Fibroblast of gingiva (primary cell): ENCODE measurements around the gene RREB1.

Experiments
- DNase-seq: peaks from one replicate; pipeline ENCODE4 v3.0.0-alpha.2; 2011; ENCODE audit warnings: low read depth

The RREB1 gene

GRCh38 chr6:7243179-7243981, 135.6 kb downstream of the RREB1 start:
- peak; percentile 42 for DNase-seq

DNA sequence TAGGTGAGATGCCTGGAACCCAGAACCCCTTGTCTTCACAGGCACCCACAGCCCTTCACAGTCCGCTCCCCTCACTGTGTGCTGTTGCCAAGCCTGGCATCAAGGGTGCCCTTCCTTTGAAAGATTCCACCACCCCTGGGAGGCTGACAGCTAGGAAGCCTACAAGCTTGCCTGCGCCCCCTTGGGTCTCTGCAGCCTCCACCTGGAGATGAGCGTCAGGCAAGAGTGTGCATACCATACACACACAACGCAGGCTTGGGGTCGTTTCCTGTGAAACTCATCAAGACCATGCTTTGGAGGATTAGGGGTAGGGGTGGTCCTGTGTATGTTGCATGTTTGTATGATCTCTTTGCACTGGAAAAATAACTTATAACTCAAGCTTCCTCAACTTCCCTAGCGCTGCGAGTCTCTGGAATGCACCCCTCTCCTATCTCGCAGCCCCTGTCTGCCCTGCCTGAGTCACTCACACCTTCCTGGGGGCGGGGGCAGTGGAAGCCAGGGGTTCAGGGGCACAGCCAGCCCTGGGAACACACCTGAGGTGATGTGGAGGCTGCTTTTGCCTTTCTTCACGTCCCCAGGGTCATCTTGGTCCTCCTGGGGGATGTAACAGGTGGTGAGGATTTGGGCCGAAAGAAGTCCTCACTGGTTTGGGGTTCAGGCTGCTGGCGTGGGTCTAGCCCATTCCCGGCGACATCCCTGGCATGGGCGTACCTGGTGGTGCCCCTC, 138.1 kb downstream of the RREB1 start:
- DNase-seq: no peak

DNA sequence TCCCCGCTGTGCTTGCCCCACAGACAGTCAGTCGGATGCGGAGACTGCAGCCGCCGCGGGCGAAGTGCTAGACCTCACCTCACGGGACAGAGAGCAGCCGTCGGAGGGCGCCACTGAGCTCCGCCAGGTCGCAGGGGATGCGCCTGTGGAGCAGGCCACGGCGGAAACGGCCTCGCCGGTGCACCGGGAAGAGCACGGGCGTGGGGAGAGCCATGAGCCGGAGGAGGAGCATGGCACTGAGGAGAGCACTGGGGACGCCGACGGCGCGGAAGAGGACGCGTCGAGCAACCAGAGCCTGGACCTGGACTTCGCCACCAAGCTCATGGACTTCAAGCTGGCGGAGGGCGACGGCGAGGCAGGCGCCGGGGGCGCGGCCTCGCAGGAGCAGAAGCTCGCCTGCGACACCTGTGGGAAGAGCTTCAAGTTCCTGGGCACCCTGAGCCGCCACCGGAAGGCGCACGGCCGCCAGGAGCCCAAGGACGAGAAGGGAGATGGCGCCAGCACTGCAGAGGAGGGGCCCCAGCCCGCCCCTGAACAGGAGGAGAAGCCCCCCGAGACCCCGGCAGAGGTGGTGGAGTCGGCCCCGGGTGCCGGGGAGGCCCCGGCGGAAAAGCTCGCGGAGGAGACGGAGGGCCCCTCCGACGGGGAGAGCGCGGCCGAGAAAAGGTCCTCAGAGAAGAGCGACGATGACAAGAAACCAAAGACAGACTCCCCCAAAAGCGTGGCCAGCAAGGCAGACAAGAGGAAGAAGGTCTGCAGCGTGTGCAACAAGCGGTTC, 138.8 kb downstream of the RREB1 start:
- DNase-seq: no peak

DNA sequence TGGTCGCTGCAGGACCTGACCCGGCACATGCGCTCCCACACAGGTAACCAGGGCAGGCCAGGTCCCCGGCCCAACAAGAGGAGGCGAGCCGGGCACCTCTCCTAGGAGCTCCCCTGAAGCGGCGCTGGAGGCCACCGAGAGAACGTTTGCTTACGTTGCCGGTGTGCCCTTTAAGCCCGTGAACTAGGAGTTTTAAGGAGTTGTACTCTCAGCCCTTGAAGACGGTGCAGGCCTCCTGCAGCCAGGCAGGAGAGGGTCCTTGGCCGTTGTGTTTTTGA, 139.4 kb downstream of the RREB1 start:
- no peak for DNase-seq

- DNase-seq: no peak
These were observed 140.1 kb downstream of the RREB1 start for GRCh38 chr6:7247828-7248227.

DNA sequence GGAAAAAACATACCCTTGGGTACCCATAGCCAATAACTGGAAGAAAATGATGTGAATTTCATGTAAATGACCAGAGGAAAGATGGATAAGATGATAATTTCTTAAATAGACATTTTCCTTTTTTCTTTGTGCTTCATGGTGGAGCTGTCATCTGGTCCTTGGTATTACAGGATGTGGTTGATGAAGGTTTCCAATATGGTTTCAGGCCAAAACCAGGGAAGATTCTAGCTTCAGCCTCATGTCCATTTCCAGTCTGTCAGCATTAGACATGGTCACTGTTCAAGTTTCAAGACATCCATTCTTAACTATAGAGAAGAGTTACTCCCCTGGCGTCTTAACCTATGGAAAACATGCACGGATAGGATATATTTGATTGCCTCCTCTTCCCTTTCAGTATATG, 141.6 kb downstream of the RREB1 start:
- DNase-seq: no peak

DNA sequence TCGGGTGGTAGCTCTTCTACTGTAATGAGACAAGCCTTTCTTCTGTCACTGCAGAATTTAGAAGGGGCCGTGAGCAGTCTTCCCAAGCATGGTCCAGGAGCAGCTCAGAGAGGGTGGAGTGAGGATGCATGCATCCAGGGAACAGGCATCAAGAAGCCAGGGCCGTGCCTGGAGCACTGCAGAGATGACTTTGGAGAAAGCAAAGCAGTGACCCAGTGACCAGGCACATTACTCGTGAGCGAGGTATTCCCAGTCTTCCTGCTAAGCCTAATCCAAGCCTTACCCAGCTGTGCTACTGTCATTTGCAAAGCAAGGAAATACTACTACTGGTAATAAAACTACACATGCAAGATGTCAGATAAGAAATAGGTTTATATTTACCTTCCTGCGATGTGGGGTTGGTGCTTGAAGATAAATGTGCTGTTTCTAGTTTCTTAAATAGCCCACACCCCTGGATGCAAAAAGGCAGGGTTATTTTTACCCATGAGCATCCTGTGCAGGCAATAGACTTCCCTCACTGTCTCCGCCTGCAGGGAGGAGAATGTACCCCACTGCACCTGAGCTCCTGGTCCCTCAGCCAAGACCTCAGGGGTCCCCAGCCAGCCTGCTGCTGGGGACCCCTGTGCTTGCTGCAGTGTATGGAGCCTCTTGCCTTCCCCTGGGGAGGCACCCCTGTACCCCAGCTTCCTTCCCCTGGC, 142.3 kb downstream of the RREB1 start:
- DNase-seq: no peak

GRCh38 chr6:7250812-7251211, 143.1 kb downstream of the RREB1 start:
- no peak for DNase-seq

GRCh38 chr6:7251646-7252260, 144.0 kb downstream of the RREB1 start:
- DNase-seq: no peak

GRCh38 chr6:7252390-7252789, 144.6 kb downstream of the RREB1 start:
- no peak for DNase-seq

DNA sequence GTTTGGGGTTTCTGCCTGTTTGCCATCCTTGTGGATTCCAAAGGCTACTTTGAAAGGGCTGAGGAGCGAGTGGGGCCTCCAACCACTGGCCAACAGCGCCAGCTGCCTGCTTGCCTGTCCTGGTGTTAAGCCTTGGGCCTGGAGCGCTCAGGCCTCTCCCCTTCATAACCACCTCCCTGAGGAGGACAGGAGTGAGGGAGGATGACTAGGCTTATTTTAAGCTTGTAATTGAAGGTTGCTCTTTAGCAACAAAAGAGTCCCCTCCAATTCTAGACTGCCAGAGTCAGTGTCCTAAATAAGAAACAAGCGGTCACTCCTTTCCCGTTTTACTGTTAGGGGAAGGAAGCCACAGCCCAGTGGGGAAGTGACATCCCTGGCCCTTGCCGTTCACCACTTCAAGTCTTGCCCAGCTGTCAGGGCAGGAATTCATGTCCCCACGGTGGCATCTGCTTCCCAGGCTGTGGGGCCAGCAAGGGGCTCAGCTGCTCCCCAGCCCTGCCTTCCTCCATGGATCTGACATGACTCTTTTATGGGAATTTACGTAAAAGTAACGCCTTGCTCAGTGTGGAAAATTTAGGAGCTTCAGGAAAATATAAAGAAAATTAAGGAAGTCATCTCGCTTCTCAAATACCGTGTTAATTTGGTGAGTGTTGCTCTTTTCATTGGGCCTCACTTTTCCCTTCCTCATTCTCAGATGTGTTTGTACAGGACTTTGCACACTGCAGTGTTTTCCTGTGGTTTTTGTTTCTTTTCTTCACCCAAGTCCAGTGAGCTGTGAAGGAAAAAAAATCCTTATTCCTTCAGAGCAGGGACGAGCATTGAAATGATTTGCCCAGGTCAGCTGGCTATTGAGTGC, 147.4 kb downstream of the RREB1 start:
- no peak for DNase-seq

- no peak for DNase-seq
These were observed 148.2 kb downstream of the RREB1 start for GRCh38 chr6:7255918-7256317.

DNA sequence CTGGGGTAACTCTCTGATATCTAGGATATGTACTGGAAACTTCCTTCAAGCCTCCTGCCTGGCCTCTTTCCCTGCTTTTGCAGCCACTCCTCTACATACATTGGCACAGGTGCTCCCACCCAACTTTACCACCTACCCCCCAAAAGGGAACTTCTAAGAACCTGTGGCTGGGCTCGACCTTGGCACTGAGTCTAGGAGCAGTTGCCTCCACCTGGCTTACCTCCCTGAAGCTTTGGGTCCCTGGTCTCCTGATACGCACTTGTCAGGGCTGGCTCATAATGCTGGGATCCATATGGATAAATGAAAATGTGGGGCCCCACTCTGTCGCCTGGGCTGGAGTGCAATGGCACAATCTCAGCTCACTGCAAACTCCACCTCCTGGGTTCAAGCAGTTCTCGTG, 149.0 kb downstream of the RREB1 start:
- DNase-seq: no peak

GRCh38 chr6:7257521-7258230, 149.9 kb downstream of the RREB1 start:
- DNase-seq: no peak

- no peak for DNase-seq
These were observed 150.5 kb downstream of the RREB1 start for GRCh38 chr6:7258231-7258763.

DNA sequence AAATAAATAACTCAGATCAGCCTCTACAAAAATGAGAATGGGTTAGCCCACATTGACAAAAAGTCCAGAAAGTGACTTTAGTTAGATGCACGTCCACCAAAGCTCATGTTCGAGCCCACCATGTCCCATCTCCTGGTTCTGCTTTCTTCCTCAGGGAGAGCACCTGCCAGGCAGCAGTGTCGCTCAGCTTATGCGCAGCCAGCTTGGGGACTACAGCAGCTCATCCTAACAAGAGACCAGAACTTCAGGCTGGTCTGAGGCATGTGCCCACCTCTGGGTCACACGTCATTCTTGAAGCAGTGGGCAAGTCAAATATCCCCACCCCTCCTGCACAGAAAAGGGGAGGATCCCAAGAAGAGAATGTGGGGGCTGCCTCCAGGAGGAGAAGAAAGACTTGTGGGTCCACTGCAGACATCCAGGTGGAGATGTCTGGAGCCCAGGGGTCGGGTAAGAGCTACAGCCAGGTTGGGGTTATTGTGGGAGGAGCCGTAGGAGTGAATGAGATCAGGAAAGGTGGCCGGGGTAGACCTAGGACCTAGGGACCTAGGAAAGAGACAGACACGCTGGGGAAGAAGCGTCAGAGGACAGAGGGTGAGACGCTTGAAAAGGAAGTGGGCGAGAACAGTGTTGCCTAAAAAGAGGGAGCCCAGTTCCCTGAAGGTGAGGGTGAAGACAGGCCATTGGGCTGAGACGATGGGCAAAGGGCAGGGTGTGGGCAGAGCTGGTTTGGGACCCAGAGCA, 152.7 kb downstream of the RREB1 start:
- no peak for DNase-seq

DNA sequence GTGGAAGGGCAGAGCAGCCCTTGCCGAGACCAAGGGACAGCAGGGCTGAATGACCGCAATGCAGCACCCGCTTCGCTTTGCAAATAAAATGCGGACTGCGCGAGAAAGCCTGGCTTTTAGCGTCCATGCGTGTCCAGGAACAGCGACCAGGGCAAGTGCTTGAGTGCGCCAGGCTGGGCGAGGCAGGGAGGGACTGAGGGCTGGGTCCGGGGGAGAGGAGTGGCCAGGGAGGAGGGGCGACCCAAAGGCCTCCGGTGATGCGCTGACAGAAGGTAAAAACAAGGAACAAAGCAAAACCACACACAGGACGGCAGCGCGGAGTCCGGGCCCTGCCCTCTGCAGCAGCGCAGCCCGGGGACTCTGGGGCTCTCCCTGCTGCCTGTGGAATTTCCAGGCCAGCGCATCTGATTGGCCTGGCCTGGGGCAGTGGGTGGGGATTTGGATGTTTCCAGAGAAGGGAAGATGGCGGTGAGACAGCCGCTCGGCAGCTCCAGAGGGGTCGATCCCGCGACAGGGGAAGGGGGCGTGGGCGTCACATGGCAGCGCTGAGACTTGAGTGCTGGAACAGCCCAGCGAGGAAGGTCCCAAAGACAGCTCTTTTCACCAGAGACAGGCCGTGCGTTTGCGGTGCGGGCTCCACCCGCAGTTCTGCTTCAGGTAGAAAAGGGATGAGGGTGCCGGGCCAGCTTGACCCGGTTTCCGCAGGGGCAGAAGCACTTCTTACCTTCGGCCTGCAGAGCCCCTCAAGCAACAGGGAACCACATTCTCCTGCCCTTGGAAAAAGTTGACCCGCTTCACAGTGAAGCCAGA, 153.5 kb downstream of the RREB1 start:
- peak; percentile 76 for DNase-seq

DNA sequence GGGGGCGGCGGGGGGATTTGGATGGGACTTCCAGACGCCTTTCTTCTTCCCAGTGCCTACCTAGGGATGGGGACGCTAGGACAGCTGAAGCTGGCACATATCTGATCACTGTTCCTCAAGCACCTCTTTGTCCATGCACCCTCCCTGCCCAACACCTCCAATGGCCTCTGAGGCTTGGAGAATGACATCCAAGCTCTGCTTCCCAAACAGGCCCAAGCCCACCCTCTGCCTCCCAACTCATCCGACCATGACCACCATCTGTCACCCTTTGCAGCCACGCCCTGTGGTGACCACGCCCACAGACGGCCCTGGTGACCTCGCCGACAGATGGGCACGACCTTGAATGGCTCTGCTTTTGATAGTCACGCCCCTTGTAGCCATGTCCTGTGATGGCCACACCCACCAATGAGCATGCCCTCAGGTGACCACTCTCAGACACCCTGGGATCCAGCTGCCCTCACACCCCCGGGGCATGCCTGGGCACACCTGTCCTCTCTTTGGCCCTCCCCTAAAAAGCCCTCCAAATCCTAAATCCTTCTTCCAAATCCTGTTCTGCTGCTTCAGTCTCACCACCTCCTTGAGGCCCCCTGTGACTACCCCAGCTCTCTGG, 154.2 kb downstream of the RREB1 start:
- DNase-seq: no peak
